ENCODE data around the gene FHIT.

GRCh38 chr3:60070366-60070765, 1180.9 kb downstream of the FHIT start:
- TF ChIP-seq POLR2A (IDR thresholded peaks at IDR 0.05) (no peak), CTCF (IDR thresholded peaks at IDR 0.05) (no peak), EP300 (IDR thresholded peaks at IDR 0.05) (no peak)
